ENCODE data around the gene RAP2A. TPM values are rescaled to one million over a fixed set of nuclear protein-coding genes. Genes with fewer than 3 reads are reported as not detected.

Gene RAP2A
- total RNA-seq, 1 donor from 2014 or later = 70.9 TPM

DNA sequence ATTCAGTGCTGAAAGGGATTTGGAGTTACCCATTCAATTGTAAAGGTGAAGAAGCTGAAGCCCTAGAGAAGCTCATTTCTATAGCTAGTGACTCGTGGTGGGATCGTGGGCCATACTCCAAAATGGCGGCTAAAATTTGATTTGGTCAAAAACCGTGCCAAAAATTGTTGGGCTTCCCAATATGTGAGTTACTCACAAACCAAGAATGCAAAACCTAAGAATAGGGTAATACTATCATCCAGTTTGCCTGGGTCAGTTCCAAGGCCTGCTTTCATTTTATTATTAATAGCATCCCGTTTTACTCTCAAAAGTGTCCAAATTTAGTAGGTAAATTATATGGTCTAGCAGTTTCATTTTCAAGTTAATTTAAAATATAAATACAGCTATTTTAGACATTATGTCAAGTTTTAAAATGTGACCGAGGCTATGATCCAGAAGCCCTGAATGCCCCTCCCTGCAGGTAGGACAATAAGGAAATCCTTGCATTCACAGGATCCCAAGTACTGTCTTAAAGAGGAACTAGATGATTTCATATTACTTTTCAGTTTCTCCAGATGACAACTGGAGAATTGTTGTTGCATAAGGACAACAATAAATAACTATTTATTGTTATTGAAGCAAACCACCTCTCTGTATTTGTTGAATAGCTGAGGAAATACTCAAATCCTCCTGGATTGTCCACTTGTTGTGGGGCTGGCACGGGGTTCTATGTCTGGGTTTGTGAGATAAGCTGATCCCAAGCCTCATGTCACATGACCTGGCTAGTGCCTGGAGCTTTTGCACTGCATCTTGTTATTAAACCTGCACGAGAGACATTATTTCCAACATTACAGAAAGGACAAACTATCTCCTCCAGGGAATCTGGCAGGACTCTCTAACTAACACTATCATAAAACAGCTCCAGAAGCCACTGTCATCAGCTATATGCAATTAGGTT lies 11.6 kb upstream of the RAP2A start:
- no peak overlapping the region for H3K4me3 ChIP-seq
- H3K4me2 ChIP-seq = no peak overlapping the region
- H3K4me3 Mint-ChIP-seq = no peak overlapping the region
- no peaks in the 10 kb centered on the region for H3K79me2 ChIP-seq (ENCODE audit: low read depth)
- no peaks in the 10 kb centered on the region for H3K4me1 ChIP-seq
- H2AFZ ChIP-seq (replicated peaks) = no peak overlapping the region
- no peak overlapping the region for H3K27ac ChIP-seq
- no peak overlapping the region for H3K9ac ChIP-seq
- no peak for DNase-seq (ENCODE audit: low spot score)
- H3K27me3 Mint-ChIP-seq (ENCODE audit: insufficient read depth, low read depth) = no peaks in the 10 kb centered on the region
- H4K20me1 ChIP-seq (ENCODE audit: low read depth) = no peaks in the 10 kb centered on the region
- no peaks in the 10 kb centered on the region for H3K36me3 ChIP-seq
- H3K9me3 ChIP-seq (ENCODE audit: low read depth) = no peaks in the 10 kb centered on the region
- H3F3A ChIP-seq (ENCODE audit: low read depth) = no peaks in the 10 kb centered on the region
- no peak for TF ChIP-seq EZH2phosphoT487 (IDR thresholded peaks at IDR 0.05)
- peaks cover 2% of the 10 kb centered on the region for H3K4me1 Mint-ChIP-seq
- H3K27me3 ChIP-seq = no peaks in the 10 kb centered on the region
- no peaks in the 10 kb centered on the region for H3K36me3 Mint-ChIP-seq
- no peaks in the 10 kb centered on the region for H3K9me3 Mint-ChIP-seq
- H3K27ac Mint-ChIP-seq = no peak overlapping the region

DNA sequence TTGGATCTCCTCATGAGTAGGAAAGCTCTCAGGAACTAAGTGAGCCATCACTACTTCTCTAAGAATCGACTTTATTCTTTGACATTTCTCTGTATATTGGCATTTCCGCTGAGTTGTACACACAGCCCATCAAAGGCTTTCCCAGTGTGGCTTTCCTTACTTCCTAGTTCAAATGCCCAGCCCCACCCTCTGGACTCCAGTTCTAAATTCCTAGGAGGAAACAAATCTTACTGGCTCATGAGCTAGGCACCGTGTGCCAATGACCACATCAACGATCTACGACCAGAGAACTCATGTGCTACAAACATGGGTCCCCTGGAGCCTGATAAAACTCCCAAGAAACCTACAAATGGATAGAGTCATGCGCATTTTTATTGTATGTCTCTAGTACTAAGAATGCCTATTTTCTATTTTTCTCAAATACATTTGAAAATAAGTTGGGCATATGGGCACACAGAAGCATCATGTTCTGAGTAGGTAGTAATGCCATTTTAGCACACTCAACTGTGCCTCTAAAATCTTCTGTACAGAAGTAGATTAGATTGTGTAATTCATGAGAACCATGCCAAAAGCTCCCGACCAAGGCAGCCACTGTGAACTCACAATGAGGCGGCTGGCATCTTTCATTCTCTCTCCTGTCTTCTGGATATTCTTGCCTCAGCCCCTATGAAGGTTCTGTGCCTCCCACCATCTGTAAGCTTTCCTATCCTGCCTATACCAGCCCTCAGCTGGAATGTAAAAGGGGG lies 10.5 kb upstream of the RAP2A start:
- TF ChIP-seq, protein P1, sequence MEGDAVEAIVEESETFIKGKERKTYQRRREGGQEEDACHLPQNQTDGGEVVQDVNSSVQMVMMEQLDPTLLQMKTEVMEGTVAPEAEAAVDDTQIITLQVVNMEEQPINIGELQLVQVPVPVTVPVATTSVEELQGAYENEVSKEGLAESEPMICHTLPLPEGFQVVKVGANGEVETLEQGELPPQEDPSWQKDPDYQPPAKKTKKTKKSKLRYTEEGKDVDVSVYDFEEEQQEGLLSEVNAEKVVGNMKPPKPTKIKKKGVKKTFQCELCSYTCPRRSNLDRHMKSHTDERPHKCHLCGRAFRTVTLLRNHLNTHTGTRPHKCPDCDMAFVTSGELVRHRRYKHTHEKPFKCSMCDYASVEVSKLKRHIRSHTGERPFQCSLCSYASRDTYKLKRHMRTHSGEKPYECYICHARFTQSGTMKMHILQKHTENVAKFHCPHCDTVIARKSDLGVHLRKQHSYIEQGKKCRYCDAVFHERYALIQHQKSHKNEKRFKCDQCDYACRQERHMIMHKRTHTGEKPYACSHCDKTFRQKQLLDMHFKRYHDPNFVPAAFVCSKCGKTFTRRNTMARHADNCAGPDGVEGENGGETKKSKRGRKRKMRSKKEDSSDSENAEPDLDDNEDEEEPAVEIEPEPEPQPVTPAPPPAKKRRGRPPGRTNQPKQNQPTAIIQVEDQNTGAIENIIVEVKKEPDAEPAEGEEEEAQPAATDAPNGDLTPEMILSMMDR (IDR thresholded peaks at IDR 0.05) = no peak
- TF ChIP-seq EZH2phosphoT487 (IDR thresholded peaks at IDR 0.05) (no peak), EZH2 (IDR thresholded peaks at IDR 0.05) (no peak)
- Histone ChIP-seq H3K27me3 (no peaks in the 10 kb centered on the region), H3K36me3 (no peaks in the 10 kb centered on the region), H4K20me1 (ENCODE audit: low read depth) (no peaks in the 10 kb centered on the region), H3K27ac (no peak overlapping the region), H3K4me1 (no peaks in the 10 kb centered on the region), H2AFZ (replicated peaks) (no peak overlapping the region), H3K4me3 (no peak overlapping the region), H3K9ac (no peak overlapping the region), H3K4me2 (no peak overlapping the region), H3K79me2 (ENCODE audit: low read depth) (no peaks in the 10 kb centered on the region), H3F3A (ENCODE audit: low read depth) (no peaks in the 10 kb centered on the region), H3K9me3 (ENCODE audit: low read depth) (no peaks in the 10 kb centered on the region)
- H3K27me3 Mint-ChIP-seq (ENCODE audit: insufficient read depth, low read depth) = no peaks in the 10 kb centered on the region
- H3K9me3 Mint-ChIP-seq = no peaks in the 10 kb centered on the region
- no peaks in the 10 kb centered on the region for H3K36me3 Mint-ChIP-seq
- DNase-seq (ENCODE audit: low spot score) = no peak
- H3K4me1 Mint-ChIP-seq = no peaks in the 10 kb centered on the region
- H3K27ac Mint-ChIP-seq = no peak overlapping the region
- no peak overlapping the region for H3K4me3 Mint-ChIP-seq

DNA sequence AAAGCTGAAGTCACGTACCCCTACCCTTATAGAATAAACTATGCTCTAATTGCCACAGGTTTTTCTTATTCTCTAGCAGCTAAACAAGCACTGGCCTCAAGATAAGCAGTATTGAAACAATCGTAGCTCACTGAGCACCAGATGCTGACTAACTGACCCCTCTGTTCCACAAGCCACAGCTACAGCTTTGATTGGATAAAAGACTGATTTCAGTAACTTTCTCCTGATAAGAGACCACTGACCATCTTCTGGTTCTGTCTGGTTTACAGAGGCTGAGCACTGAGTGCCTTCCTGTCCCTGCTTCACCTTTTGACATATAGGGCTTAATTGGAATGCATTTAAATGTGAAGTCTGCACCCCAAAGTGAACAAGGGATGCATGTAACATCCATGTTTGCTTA lies 8.4 kb upstream of the RAP2A start:
- no peak overlapping the region for H3K27ac ChIP-seq
- no peaks in the 10 kb centered on the region for H4K20me1 ChIP-seq (ENCODE audit: low read depth)
- H3K4me2 ChIP-seq = no peak overlapping the region
- no peaks in the 10 kb centered on the region for H3K36me3 Mint-ChIP-seq
- no peaks in the 10 kb centered on the region for H3K9me3 ChIP-seq (ENCODE audit: low read depth)
- no peak overlapping the region for H3K9ac ChIP-seq
- H3K4me3 ChIP-seq = no peak overlapping the region
- no peaks in the 10 kb centered on the region for H3K79me2 ChIP-seq (ENCODE audit: low read depth)
- no peaks in the 10 kb centered on the region for H3F3A ChIP-seq (ENCODE audit: low read depth)
- DNase-seq (ENCODE audit: low spot score) = no peak
- H3K27me3 ChIP-seq = no peaks in the 10 kb centered on the region
- TF ChIP-seq EZH2phosphoT487 (IDR thresholded peaks at IDR 0.05) (no peak), EZH2 (IDR thresholded peaks at IDR 0.05) (no peak)
- TF ChIP-seq, protein P1 (IDR thresholded peaks at IDR 0.05) = no peak
- no peaks in the 10 kb centered on the region for H3K36me3 ChIP-seq
- peaks cover 2% of the 10 kb centered on the region for H3K27me3 Mint-ChIP-seq (ENCODE audit: insufficient read depth, low read depth)
- peaks cover 8% of the 10 kb centered on the region for H3K4me1 Mint-ChIP-seq
- H3K9me3 Mint-ChIP-seq = no peaks in the 10 kb centered on the region
- no peak overlapping the region for H2AFZ ChIP-seq (replicated peaks)
- H3K27ac Mint-ChIP-seq = no peak overlapping the region
- H3K4me1 ChIP-seq = peaks cover 5% of the 10 kb centered on the region
- H3K4me3 Mint-ChIP-seq = no peak overlapping the region

Measured in neural progenitor cell (in vitro differentiated cells).